T-helper 1 cell treated with Interleukin-12 subunit alpha and Interleukin-12 subunit beta and Interleukin-4 antibody, amounts not matched to agents 30 μg/mL and 1 μg/mL, for 36 hours (primary cell): ENCODE measurements around the gene MKI67.
"Not testable (repeated sequence)": the region's sequence is repeated elsewhere in the genome, so short reads cannot be mapped to it uniquely, and the experiment has no call there.

Experiments
- H3K27ac Mint-ChIP-seq: one replicate; pipeline ENCODE4 v1.8.0; 2021; ENCODE audit warnings: mild to moderate bottlenecking, mixed read lengths
- H3K27me3 Mint-ChIP-seq: one replicate; pipeline ENCODE4 v1.8.0; 2021; ENCODE audit warnings: low read depth, mixed read lengths
- H3K36me3 Mint-ChIP-seq: one replicate; pipeline ENCODE4 v1.8.0; 2021; ENCODE audit warnings: low read depth, mixed read lengths
- H3K4me1 Mint-ChIP-seq: one replicate; pipeline ENCODE4 v1.8.0; 2021; ENCODE audit warnings: low read depth, mixed read lengths
- H3K4me3 Mint-ChIP-seq: one replicate; pipeline ENCODE4 v1.8.0; 2021; ENCODE audit warnings: mild to moderate bottlenecking, moderate library complexity, mixed read lengths
- H3K9me3 Mint-ChIP-seq: one replicate; pipeline ENCODE4 v1.8.0; 2021; ENCODE audit warnings: mixed read lengths

MKI67 gene

GRCh38 chr10:128125944-128126764 is at the start of gene MKI67:
Gene MKI67 (minus strand): TSS chr10:128126423. CDS start chr10:128125667, 756 bp downstream.
- peak within 1 kb of the TSS; percentile 99 for H3K4me3 Mint-ChIP-seq

GRCh38 chr10:128174581-128175559 is 48.6 kb upstream of the MKI67 start:
- H3K36me3 Mint-ChIP-seq, result peaks cover 6% of the 10 kb centered on the region
- peaks cover 12% of the 10 kb centered on the region for H3K4me1 Mint-ChIP-seq
- H3K27ac Mint-ChIP-seq, result no peak overlapping the region
- H3K27me3 Mint-ChIP-seq, result peaks cover 35% of the 10 kb centered on the region
- no peak overlapping the region for H3K4me3 Mint-ChIP-seq
- peaks cover 33% of the 10 kb centered on the region for H3K9me3 Mint-ChIP-seq

More at GRCh38 chr10:128125944-128126764, at the start of gene MKI67:
- peak within 1 kb of the TSS; percentile 97 for H3K27ac Mint-ChIP-seq
- H3K27me3 Mint-ChIP-seq, result peaks cover 8% of the 10 kb centered on the region
- H3K4me1 Mint-ChIP-seq, result peaks cover 34% of the 10 kb centered on the region
- H3K9me3 Mint-ChIP-seq, result no peaks in the 10 kb centered on the region
- H3K36me3 Mint-ChIP-seq, result peaks cover 29% of the 10 kb centered on the region

GRCh38 chr10:128173386-128173785 is 47.2 kb upstream of the MKI67 start:
- Mint-ChIP-seq H3K4me3 (no peak overlapping the region), H3K9me3 (peaks cover 33% of the 10 kb centered on the region), H3K27me3 (peaks cover 47% of the 10 kb centered on the region), H3K4me1 (peaks cover 4% of the 10 kb centered on the region), H3K36me3 (peaks cover 6% of the 10 kb centered on the region), H3K27ac (no peak overlapping the region)

- H3K36me3 Mint-ChIP-seq, result peaks cover 6% of the 10 kb centered on the region
- H3K4me1 Mint-ChIP-seq, result no peaks in the 10 kb centered on the region
- peaks cover 33% of the 10 kb centered on the region for H3K9me3 Mint-ChIP-seq
- H3K4me3 Mint-ChIP-seq, result no peak overlapping the region
- no peak overlapping the region for H3K27ac Mint-ChIP-seq
- peaks cover 51% of the 10 kb centered on the region for H3K27me3 Mint-ChIP-seq
Observed at GRCh38 chr10:128172756-128173155, 46.5 kb upstream of the MKI67 start.

- Mint-ChIP-seq H3K4me1 (no peaks in the 10 kb centered on the region), H3K36me3 (peaks cover 4% of the 10 kb centered on the region), H3K27ac (no peak overlapping the region), H3K4me3 (no peak overlapping the region), H3K27me3 (peaks cover 51% of the 10 kb centered on the region), H3K9me3 (peaks cover 29% of the 10 kb centered on the region)
Observed at GRCh38 chr10:128169811-128170379, 43.7 kb upstream of the MKI67 start.

GRCh38 chr10:128167926-128168520 is 41.8 kb upstream of the MKI67 start:
- H3K9me3 Mint-ChIP-seq, result peaks cover 10% of the 10 kb centered on the region
- H3K27ac Mint-ChIP-seq, result no peak overlapping the region
- no peaks in the 10 kb centered on the region for H3K36me3 Mint-ChIP-seq
- no peak overlapping the region for H3K4me3 Mint-ChIP-seq
- H3K27me3 Mint-ChIP-seq, result peaks cover 43% of the 10 kb centered on the region
- H3K4me1 Mint-ChIP-seq, result no peaks in the 10 kb centered on the region

- H3K4me3 Mint-ChIP-seq, H3K27ac Mint-ChIP-seq, H3K4me1 Mint-ChIP-seq, H3K9me3 Mint-ChIP-seq, H3K36me3 Mint-ChIP-seq: not testable (repeated sequence)
- H3K27me3 Mint-ChIP-seq, result peaks cover 40% of the 10 kb centered on the region
Observed at GRCh38 chr10:128167123-128167522, 40.9 kb upstream of the MKI67 start.

GRCh38 chr10:128166151-128166550 is 39.9 kb upstream of the MKI67 start:
- no peaks in the 10 kb centered on the region for H3K36me3 Mint-ChIP-seq
- peaks cover 39% of the 10 kb centered on the region for H3K27me3 Mint-ChIP-seq
- H3K4me1 Mint-ChIP-seq, result peaks cover 6% of the 10 kb centered on the region
- H3K9me3 Mint-ChIP-seq, result no peaks in the 10 kb centered on the region
- no peak overlapping the region for H3K27ac Mint-ChIP-seq
- no peak overlapping the region for H3K4me3 Mint-ChIP-seq

GRCh38 chr10:128165536-128165935 is 39.3 kb upstream of the MKI67 start:
- no peak overlapping the region for H3K4me3 Mint-ChIP-seq
- no peaks in the 10 kb centered on the region for H3K36me3 Mint-ChIP-seq
- peaks cover 35% of the 10 kb centered on the region for H3K27me3 Mint-ChIP-seq
- H3K4me1 Mint-ChIP-seq, result peaks cover 9% of the 10 kb centered on the region
- no peak overlapping the region for H3K27ac Mint-ChIP-seq
- H3K9me3 Mint-ChIP-seq, result no peaks in the 10 kb centered on the region

- peaks cover 22% of the 10 kb centered on the region for H3K27me3 Mint-ChIP-seq
- no peak overlapping the region for H3K4me3 Mint-ChIP-seq
- H3K27ac Mint-ChIP-seq, result no peak overlapping the region
- H3K9me3 Mint-ChIP-seq, result no peaks in the 10 kb centered on the region
- no peaks in the 10 kb centered on the region for H3K36me3 Mint-ChIP-seq
- H3K4me1 Mint-ChIP-seq, result peaks cover 13% of the 10 kb centered on the region
Observed at GRCh38 chr10:128163701-128164100, 37.5 kb upstream of the MKI67 start.

- Mint-ChIP-seq H3K36me3 (no peaks in the 10 kb centered on the region), H3K9me3 (no peaks in the 10 kb centered on the region), H3K4me1 (peaks cover 13% of the 10 kb centered on the region), H3K27ac (no peak overlapping the region), H3K4me3 (no peak overlapping the region), H3K27me3 (peaks cover 17% of the 10 kb centered on the region)
Observed at GRCh38 chr10:128161031-128161430, 34.8 kb upstream of the MKI67 start.

GRCh38 chr10:128160297-128160711 is 34.1 kb upstream of the MKI67 start:
- H3K4me3 Mint-ChIP-seq, result no peak overlapping the region
- H3K9me3 Mint-ChIP-seq, result no peaks in the 10 kb centered on the region
- no peaks in the 10 kb centered on the region for H3K36me3 Mint-ChIP-seq
- H3K4me1 Mint-ChIP-seq, result peaks cover 13% of the 10 kb centered on the region
- H3K27me3 Mint-ChIP-seq, result peaks cover 21% of the 10 kb centered on the region
- H3K27ac Mint-ChIP-seq, result no peak overlapping the region

- Mint-ChIP-seq H3K4me1 (peaks cover 13% of the 10 kb centered on the region), H3K9me3 (no peaks in the 10 kb centered on the region), H3K27ac (no peak overlapping the region), H3K4me3 (no peak overlapping the region), H3K27me3 (peaks cover 27% of the 10 kb centered on the region), H3K36me3 (no peaks in the 10 kb centered on the region)
Observed at GRCh38 chr10:128158021-128158795, 32.0 kb upstream of the MKI67 start.
